PFSK-1 (cell line): ENCODE data around the gene KIAA1755.

Source experiments
- FOXP2 ChIP-seq: optimal IDR thresholded peaks from 2 replicates; pipeline ENCODE3; 2011; ENCODE audit warnings: borderline replicate concordance, control low read depth, inconsistent platforms; ENCODE audit not compliant: insufficient read depth; ENCODE audit errors: extremely low read length, extremely low read depth
- POLR2AphosphoS5 ChIP-seq: IDR thresholded peaks from 2 replicates; pipeline ENCODE4 v1.6.1; 2012; ENCODE audit warnings: low read depth, mild to moderate bottlenecking, control low read depth, low read length, moderate library complexity
- SIN3A ChIP-seq: IDR thresholded peaks from 2 replicates; pipeline ENCODE4 v1.6.1; 2012; ENCODE audit warnings: mild to moderate bottlenecking, low read length, moderate library complexity, borderline replicate concordance; ENCODE audit not compliant: insufficient read depth
- TAF1 ChIP-seq: IDR thresholded peaks from 2 replicates; pipeline ENCODE4 v1.6.1; 2012; ENCODE audit warnings: low read length, control low read depth, borderline replicate concordance; ENCODE audit not compliant: insufficient read depth
- TF ChIP-seq, protein P1 (sequence below), 2 experiments: IDR thresholded peaks; 2 replicates each; pipeline versions ENCODE4 v1.6.1 to v1.8.0; 2011 to 2012; ENCODE audit warnings: low read depth in 2 of 2, low read length in 2 of 2, control low read depth in 1 of 2, inconsistent platforms in 1 of 2, mild to moderate bottlenecking in 1 of 2, moderate library complexity in 1 of 2; ENCODE audit not compliant: insufficient read depth in 1 of 2

DNA sequence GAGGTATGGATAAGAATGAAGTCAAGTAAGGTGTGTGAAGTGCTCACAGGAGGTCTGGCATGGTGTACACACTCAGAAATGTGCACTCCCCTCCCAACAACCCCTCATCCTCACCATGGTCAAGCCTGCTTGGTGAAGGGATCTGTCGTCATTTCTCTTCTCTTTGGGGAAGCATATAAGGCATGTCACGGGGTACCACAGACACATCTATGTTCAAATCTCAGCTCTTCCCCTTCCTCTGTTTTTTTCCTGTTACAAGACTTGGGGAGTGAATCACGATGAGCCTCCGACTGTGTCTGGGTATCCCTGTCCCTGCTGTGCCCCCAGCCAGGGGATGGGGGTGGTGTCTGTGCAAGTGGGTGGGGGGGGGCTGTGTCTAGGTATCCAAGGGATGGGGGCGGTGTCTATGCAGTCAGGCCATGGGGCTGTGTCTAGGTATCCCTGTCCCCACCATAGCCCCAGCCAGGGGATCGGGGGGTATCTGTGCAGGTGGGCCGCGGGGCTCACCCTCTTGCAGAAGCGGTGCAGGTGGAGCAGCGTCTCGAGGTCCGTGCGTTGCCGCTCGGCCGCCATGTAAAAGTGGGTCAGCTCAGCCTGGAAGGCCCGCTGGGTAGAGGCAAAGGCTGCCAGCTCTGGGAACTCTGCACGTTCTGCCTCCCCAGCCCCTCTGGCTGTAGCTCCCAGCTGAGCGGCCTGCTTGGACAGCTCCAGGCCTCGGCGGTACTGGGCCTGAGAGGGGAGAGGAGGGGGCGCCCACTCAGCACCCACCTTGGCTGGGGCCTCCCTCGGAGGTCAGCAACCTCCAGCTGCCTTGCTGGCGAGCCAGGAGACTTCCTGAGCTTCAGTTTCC lies 43.6 kb downstream of the KIAA1755 start:
- TF ChIP-seq, protein P1, sequence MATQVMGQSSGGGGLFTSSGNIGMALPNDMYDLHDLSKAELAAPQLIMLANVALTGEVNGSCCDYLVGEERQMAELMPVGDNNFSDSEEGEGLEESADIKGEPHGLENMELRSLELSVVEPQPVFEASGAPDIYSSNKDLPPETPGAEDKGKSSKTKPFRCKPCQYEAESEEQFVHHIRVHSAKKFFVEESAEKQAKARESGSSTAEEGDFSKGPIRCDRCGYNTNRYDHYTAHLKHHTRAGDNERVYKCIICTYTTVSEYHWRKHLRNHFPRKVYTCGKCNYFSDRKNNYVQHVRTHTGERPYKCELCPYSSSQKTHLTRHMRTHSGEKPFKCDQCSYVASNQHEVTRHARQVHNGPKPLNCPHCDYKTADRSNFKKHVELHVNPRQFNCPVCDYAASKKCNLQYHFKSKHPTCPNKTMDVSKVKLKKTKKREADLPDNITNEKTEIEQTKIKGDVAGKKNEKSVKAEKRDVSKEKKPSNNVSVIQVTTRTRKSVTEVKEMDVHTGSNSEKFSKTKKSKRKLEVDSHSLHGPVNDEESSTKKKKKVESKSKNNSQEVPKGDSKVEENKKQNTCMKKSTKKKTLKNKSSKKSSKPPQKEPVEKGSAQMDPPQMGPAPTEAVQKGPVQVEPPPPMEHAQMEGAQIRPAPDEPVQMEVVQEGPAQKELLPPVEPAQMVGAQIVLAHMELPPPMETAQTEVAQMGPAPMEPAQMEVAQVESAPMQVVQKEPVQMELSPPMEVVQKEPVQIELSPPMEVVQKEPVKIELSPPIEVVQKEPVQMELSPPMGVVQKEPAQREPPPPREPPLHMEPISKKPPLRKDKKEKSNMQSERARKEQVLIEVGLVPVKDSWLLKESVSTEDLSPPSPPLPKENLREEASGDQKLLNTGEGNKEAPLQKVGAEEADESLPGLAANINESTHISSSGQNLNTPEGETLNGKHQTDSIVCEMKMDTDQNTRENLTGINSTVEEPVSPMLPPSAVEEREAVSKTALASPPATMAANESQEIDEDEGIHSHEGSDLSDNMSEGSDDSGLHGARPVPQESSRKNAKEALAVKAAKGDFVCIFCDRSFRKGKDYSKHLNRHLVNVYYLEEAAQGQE (IDR thresholded peaks at IDR 0.05; ENCODE audit: insufficient read depth in 1 of 2, low read depth in 2 of 2, low read length in 2 of 2): no peak
- no peak for TF ChIP-seq POLR2AphosphoS5
- TF ChIP-seq FOXP2: no peak
- no peak for TF ChIP-seq SIN3A
- no peak for TF ChIP-seq TAF1
